ENCODE results near the gene CCNF.

DNA sequence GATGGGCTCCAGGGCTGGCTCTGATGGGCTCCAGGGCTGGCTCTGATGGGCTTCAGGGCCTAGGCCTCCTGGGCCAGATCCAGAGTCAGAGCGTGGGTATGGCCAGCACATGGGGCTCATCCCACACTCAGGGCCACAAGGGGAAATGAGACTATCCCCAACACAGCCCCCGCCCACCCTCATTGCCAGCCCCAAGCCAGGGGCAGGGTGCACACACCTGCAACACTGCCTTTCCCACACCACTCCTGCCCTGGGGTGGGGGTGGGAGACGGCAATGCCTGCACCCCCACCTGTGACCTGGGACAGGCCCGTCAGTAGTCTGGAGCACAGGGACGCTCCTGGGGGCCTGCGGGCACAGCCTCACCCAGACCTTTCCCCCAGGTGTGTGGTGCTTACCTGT lies 70.2 kb downstream of the CCNF start:
- TF ChIP-seq, protein P1, sequence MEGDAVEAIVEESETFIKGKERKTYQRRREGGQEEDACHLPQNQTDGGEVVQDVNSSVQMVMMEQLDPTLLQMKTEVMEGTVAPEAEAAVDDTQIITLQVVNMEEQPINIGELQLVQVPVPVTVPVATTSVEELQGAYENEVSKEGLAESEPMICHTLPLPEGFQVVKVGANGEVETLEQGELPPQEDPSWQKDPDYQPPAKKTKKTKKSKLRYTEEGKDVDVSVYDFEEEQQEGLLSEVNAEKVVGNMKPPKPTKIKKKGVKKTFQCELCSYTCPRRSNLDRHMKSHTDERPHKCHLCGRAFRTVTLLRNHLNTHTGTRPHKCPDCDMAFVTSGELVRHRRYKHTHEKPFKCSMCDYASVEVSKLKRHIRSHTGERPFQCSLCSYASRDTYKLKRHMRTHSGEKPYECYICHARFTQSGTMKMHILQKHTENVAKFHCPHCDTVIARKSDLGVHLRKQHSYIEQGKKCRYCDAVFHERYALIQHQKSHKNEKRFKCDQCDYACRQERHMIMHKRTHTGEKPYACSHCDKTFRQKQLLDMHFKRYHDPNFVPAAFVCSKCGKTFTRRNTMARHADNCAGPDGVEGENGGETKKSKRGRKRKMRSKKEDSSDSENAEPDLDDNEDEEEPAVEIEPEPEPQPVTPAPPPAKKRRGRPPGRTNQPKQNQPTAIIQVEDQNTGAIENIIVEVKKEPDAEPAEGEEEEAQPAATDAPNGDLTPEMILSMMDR (tag by site-specific recombination; IDR thresholded peaks at IDR 0.05), result no peak
- no peak for TF ChIP-seq SETDB1 (IDR thresholded peaks at IDR 0.05; ENCODE audit: insufficient read length, low read length)
- TF ChIP-seq, protein P2, sequence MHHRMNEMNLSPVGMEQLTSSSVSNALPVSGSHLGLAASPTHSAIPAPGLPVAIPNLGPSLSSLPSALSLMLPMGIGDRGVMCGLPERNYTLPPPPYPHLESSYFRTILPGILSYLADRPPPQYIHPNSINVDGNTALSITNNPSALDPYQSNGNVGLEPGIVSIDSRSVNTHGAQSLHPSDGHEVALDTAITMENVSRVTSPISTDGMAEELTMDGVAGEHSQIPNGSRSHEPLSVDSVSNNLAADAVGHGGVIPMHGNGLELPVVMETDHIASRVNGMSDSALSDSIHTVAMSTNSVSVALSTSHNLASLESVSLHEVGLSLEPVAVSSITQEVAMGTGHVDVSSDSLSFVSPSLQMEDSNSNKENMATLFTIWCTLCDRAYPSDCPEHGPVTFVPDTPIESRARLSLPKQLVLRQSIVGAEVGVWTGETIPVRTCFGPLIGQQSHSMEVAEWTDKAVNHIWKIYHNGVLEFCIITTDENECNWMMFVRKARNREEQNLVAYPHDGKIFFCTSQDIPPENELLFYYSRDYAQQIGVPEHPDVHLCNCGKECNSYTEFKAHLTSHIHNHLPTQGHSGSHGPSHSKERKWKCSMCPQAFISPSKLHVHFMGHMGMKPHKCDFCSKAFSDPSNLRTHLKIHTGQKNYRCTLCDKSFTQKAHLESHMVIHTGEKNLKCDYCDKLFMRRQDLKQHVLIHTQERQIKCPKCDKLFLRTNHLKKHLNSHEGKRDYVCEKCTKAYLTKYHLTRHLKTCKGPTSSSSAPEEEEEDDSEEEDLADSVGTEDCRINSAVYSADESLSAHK (tag by site-specific recombination; IDR thresholded peaks at IDR 0.05), result no peak
- TF ChIP-seq KLF8 (tag by site-specific recombination; IDR thresholded peaks at IDR 0.05), result no peak
- TF ChIP-seq ZNF174 (tag by site-specific recombination; IDR thresholded peaks at IDR 0.05), result no peak

All from HEK293 (cell line).